Fibroblast of mammary gland (primary cell): Measurements from ENCODE around the gene ULBP2.
"Not testable (repeated sequence)": the region's sequence is repeated elsewhere in the genome, so short reads cannot be mapped to it uniquely, and the experiment has no call there.

Experiments used
- DNase-seq: peaks from one replicate; pipeline ENCODE4 v3.0.0-alpha.2; 2010; ENCODE audit warnings: low read depth
- H3K4me3 ChIP-seq: 2 replicates; pipeline ENCODE4 v1.5.1; 2011; ENCODE audit warnings: low read depth, mild to moderate bottlenecking, low read length, moderate library complexity; ENCODE audit not compliant: control insufficient read depth
- TF ChIP-seq, protein P1 (sequence below): conservative IDR thresholded peaks from 2 replicates; pipeline ENCODE4 v1.5.1; 2011; ENCODE audit warnings: low read depth, low read length, inconsistent platforms; ENCODE audit not compliant: control insufficient read depth, insufficient read depth

Gene ULBP2

DNA sequence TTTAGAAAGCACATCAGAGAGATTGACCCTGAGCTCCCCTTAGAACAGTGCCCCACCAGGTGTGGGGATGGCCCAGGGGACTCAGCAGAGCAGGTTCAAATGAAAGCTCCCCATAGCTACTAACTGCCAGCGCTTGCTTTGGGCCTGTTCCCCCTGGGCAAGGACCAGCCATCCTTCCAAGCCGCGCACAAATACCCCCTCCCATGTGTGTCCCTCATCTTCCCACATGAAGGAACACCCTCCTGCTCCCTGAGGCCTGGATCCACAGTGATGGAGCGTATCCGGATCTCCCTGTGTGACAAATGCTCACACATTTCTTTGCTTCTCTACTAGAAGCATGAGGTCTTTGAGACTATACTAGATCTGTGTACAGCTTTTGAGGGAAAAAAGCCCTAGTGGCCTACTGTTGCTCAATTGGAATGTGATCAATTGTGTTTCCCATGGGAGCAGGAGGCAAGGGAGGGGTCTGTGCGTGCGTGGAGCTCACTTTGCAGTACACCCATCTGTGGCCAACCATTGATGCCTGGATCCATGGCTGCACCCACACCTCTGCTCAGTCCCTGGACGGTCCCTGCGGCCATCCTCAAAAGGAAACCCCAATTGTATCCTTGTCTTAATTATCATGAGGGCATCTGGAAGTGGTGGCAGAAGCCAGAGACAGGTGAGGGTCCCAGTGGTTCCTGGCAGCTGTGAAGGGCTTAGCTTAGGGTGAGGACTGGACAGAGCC, 17.4 kb upstream of the ULBP2 start:
- H3K4me3 ChIP-seq, result no peak overlapping the region
- DNase-seq, result no peak
- TF ChIP-seq, protein P1, sequence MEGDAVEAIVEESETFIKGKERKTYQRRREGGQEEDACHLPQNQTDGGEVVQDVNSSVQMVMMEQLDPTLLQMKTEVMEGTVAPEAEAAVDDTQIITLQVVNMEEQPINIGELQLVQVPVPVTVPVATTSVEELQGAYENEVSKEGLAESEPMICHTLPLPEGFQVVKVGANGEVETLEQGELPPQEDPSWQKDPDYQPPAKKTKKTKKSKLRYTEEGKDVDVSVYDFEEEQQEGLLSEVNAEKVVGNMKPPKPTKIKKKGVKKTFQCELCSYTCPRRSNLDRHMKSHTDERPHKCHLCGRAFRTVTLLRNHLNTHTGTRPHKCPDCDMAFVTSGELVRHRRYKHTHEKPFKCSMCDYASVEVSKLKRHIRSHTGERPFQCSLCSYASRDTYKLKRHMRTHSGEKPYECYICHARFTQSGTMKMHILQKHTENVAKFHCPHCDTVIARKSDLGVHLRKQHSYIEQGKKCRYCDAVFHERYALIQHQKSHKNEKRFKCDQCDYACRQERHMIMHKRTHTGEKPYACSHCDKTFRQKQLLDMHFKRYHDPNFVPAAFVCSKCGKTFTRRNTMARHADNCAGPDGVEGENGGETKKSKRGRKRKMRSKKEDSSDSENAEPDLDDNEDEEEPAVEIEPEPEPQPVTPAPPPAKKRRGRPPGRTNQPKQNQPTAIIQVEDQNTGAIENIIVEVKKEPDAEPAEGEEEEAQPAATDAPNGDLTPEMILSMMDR, result no peak

DNA sequence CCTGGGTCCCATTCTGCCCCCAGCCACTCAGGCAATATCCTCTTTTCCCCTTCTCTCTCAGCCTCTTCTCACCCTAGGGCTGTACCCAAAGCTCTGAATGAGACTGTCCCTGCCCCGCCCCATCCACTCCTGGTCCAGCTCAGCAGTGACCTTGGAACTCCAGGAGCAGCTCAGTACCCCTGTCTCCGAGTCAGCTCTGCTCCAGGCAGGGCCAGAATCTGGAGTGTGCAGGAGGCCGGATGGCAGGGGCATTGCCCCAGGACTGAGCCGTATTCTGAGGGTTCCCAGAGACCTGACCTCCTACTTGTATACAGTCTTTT, 16.9 kb upstream of the ULBP2 start:
- H3K4me3 ChIP-seq, result no peak overlapping the region
- TF ChIP-seq, protein P1, result no peak
- no peak for DNase-seq

DNA sequence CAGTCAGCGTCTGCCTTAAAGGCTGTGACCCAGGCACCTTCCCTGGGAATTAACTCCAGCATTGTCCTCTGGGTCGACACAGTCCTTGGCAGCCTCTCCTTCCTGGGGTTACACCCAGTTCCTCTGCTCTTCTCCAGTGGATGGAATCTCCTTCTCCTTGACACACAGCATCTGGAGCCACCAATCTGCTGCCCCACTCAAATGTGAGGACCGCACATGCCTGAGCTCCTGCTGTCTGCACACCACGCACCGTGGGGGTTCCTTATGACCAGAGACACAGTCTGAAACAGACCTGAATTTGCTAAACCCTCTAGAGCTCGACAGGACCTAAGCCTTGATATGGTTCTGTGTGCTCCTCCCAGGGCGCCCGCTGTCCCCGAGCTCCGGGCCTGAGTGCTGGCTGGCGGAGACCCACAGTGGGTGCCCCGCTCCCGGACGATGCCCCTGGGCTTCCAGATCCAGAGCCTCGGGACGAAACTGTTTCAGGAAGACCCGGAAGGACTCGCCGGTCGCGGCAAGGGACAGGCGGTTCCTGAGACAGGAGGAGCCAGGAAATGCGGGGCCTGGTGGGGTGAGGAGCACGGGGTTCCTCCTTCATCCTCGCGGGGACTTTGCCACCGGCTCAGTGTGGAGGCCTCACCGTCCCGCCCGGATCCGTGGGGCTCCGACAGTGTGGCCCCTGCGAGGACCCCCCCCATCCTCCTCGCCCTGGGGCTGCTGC, 16.4 kb upstream of the ULBP2 start:
- peak overlapping the region; percentile 58 for H3K4me3 ChIP-seq

DNA sequence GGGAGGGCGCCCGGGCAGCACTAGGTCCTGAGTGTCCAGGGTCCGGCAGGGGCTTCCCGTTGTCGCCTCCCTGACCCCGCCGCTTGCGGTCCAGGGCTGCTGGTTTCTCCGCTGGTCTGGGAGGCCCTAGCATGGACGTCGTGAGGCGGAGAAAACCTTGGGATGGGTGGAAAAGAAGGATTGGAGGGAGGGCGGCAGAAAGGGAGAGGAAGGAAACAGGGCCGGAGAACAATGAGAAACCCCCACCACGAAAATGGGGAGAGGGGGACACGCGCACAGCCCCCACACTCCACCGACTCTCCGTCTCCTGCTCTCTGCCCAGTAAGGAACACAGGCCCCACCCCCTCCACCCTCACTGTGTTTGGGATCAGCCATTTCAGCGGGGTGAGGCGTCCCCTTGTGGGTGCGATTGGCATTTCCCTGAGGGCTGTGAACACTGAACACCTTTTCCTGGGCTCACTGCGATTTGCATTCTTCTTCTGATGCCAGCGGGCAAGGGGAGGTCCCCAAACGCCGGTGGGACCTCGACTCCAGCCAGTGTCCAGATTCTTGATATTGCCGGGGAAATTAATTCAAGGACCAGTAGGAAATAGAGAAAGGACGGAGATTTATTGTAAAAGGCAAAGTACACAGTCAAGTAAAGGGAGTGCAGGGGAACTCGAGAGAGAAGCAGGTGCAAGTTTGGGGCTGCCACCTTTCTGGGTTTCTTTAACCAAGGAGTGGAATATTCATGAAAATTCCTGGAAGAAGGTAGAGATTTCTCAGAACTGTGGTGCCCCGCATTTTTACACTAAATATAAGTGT, 15.6 kb upstream of the ULBP2 start:
- H3K4me3 ChIP-seq, result peak overlapping the region; percentile 58
- TF ChIP-seq, protein P1, result peak; percentile 93
- DNase-seq, result peak; percentile 74

More for the DNA sequence above, 16.4 kb upstream of the ULBP2 start:
- peak; percentile 16 for DNase-seq
- TF ChIP-seq, protein P1, result no peak

DNA sequence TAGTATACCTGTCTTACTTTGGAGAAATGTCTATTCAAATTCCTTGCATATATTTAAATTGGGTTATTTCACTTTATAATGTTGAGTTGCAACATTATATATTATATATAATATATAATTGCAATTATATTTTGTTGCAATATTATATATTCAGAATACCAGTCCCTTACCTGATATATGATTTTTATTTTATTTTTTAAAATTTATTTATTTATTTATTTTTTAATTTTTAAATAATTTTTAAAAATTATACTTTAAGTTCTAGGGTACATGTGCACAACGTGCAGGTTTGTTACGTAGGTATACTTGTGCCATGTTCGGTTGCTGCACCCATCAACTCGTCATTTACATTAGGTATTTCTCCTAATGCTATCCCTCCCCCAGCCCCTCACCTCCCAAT, 14.8 kb upstream of the ULBP2 start:
- not testable (repeated sequence) for H3K4me3 ChIP-seq, DNase-seq

DNA sequence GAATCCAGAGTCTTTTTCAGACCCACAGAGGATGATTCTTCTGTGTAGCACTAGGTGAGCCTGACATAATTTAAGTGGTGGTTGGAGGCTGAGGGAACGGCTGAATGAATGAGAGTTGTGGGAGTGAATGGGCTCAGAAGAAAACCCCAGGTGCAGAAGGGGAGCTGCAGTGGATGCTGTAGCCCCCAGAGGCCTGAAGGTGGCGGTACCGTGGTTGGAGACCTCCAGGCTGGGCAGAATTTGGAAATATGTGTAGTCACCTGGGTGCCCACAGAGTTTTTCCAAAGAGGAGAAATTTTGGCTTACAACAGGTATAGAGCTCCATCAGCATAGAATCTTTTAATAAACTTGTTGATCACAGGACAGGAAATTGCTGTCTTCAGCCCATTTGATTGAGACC, 12.4 kb upstream of the ULBP2 start:
- no peak overlapping the region for H3K4me3 ChIP-seq
- DNase-seq, result no peak
- TF ChIP-seq, protein P1, result peak; percentile 50

DNA sequence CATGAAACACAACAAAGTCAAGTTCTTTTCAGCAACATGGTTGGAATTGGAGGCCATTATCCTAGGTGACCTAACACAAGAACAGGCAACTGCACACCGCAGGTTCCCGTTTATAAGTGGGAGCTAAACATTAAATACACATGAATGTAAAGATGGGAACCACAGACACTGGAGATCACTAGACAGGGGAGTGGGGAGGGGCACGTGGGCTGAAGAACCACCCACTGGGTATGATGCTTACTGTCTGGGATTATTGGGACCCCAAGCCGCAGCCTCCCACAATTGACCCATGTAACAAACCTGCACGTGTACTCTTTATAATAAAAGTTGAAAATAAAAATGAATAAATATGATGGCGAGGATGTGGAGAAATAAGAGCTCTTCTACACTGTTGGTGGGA, 10.3 kb upstream of the ULBP2 start:
- H3K4me3 ChIP-seq, result no peak overlapping the region
- no peak for DNase-seq
- TF ChIP-seq, protein P1, result no peak
